PFSK-1 (cell line): ENCODE results near the gene HACD4. TPM values are rescaled to one million over a fixed set of nuclear protein-coding genes. Genes with fewer than 3 reads are reported as not detected.

Source experiments
- FOXP2 ChIP-seq: optimal IDR thresholded peaks from 2 replicates; pipeline ENCODE3; 2011; ENCODE audit warnings: borderline replicate concordance, control low read depth, inconsistent platforms; ENCODE audit not compliant: insufficient read depth; ENCODE audit errors: extremely low read length, extremely low read depth
- POLR2AphosphoS5 ChIP-seq: IDR thresholded peaks from 2 replicates; pipeline ENCODE4 v1.6.1; 2012; ENCODE audit warnings: low read depth, mild to moderate bottlenecking, control low read depth, low read length, moderate library complexity
- REST ChIP-seq, 2 experiments: IDR thresholded peaks; 2 replicates each; pipeline versions ENCODE4 v1.6.1 to v1.8.0; 2011 to 2012; ENCODE audit warnings: low read depth in 2 of 2, low read length in 2 of 2, control low read depth in 1 of 2, inconsistent platforms in 1 of 2, mild to moderate bottlenecking in 1 of 2, moderate library complexity in 1 of 2; ENCODE audit not compliant: insufficient read depth in 1 of 2
- SIN3A ChIP-seq: IDR thresholded peaks from 2 replicates; pipeline ENCODE4 v1.6.1; 2012; ENCODE audit warnings: mild to moderate bottlenecking, low read length, moderate library complexity, borderline replicate concordance; ENCODE audit not compliant: insufficient read depth
- TAF1 ChIP-seq: IDR thresholded peaks from 2 replicates; pipeline ENCODE4 v1.6.1; 2012; ENCODE audit warnings: low read length, control low read depth, borderline replicate concordance; ENCODE audit not compliant: insufficient read depth
- polyA plus RNA-seq: library from polyadenylated mRNA; unstranded; fragments of >200 nt; gene quantifications from one replicate; pipeline ENCODE4 v1.2.1, GENCODE V29; 2012; ENCODE audit warnings: low read depth, missing spikeins; ENCODE audit not compliant: insufficient read length

Gene HACD4
- polyA plus RNA-seq = not detected

- TF ChIP-seq POLR2AphosphoS5 = no peak
- no peak for TF ChIP-seq REST (IDR thresholded peaks at IDR 0.05; ENCODE audit: insufficient read depth in 1 of 2, low read depth in 2 of 2, low read length in 2 of 2)
- TF ChIP-seq FOXP2 = no peak
- no peak for TF ChIP-seq SIN3A
These were observed at the start of gene HACD4 for GRCh38 chr9:21031091-21031807. TSS of gene HACD4 (minus strand) at chr9:21031640. CDS start at chr9:21031590, 50 bp downstream.

- no peak for TF ChIP-seq SIN3A
- no peak for TF ChIP-seq POLR2AphosphoS5
- TF ChIP-seq FOXP2 = no peak
- TF ChIP-seq REST (IDR thresholded peaks at IDR 0.05; ENCODE audit: insufficient read depth in 1 of 2, low read depth in 2 of 2, low read length in 2 of 2) = no peak
- no peak for TF ChIP-seq TAF1
These were observed 49.4 kb upstream of the HACD4 start for GRCh38 chr9:21080793-21081192.

- TF ChIP-seq SIN3A (no peak), TAF1 (no peak), REST (IDR thresholded peaks at IDR 0.05; ENCODE audit: insufficient read depth in 1 of 2, low read depth in 2 of 2, low read length in 2 of 2) (no peak), POLR2AphosphoS5 (no peak), FOXP2 (no peak)
These were observed 47.3 kb upstream of the HACD4 start for GRCh38 chr9:21078702-21079101.

GRCh38 chr9:21077781-21078180 is 46.3 kb upstream of the HACD4 start, which contains the start of gene IFNB1:
TSS of gene IFNB1 (minus strand) at chr9:21077942. CDS start at chr9:21077869, 73 bp downstream.
- TF ChIP-seq SIN3A (no peak), REST (IDR thresholded peaks at IDR 0.05; ENCODE audit: insufficient read depth in 1 of 2, low read depth in 2 of 2, low read length in 2 of 2) (no peak), TAF1 (no peak), POLR2AphosphoS5 (no peak)

- TF ChIP-seq POLR2AphosphoS5 (no peak), REST (IDR thresholded peaks at IDR 0.05; ENCODE audit: insufficient read depth in 1 of 2, low read depth in 2 of 2, low read length in 2 of 2) (no peak), SIN3A (no peak), FOXP2 (no peak), TAF1 (no peak)
These were observed 44.0 kb upstream of the HACD4 start for GRCh38 chr9:21075484-21075883.
